Fibroblast of lung (primary cell): Measurements from ENCODE around the gene EBF3. TPM values are rescaled to one million over a fixed set of nuclear protein-coding genes. Genes with fewer than 3 reads are reported as not detected.

ENCODE experiments used
- DNase-seq, 2 donors: peaks; one replicate each; pipeline versions ENCODE4 v3.0.0 to v3.0.0-alpha.2; 2010; ENCODE audit warnings: low read depth in 2 of 2
- H2AFZ ChIP-seq: 2 replicates; pipeline ENCODE4 v1.5.1; 2012; ENCODE audit warnings: low read length, control low read depth, inconsistent platforms
- H3K27ac ChIP-seq: 2 replicates; pipeline ENCODE4 v1.5.1; 2011; ENCODE audit warnings: low read length, control low read depth; ENCODE audit not compliant: insufficient read depth
- H3K27me3 ChIP-seq: 2 replicates; pipeline ENCODE4 v1.5.1; 2011; ENCODE audit warnings: mild to moderate bottlenecking, low read length; ENCODE audit not compliant: control insufficient read depth, insufficient read depth
- H3K36me3 ChIP-seq: 2 replicates; pipeline ENCODE4 v1.5.1; 2011; ENCODE audit warnings: low read length; ENCODE audit not compliant: control insufficient read depth, insufficient read depth
- H3K4me1 ChIP-seq: 2 replicates; pipeline ENCODE4 v1.5.1; 2011; ENCODE audit warnings: low read length; ENCODE audit not compliant: control insufficient read depth, insufficient read depth; ENCODE audit errors: extremely low read depth
- H3K4me2 ChIP-seq: 2 replicates; pipeline ENCODE4 v1.5.1; 2011; ENCODE audit warnings: low read length, control low read depth; ENCODE audit not compliant: insufficient read depth; ENCODE audit errors: extremely low read depth
- H3K4me3 ChIP-seq, 4 experiments: fragments of 200-600 bp in 1 of 4; sonication (generic) in 1 of 4; replicated peaks in 1 of 4; 2 replicates each; pipeline ENCODE4 v1.5.1; 2011 to 2016; ENCODE audit warnings: low read length in 4 of 4, low read depth in 3 of 4, mild to moderate bottlenecking in 3 of 4, control low read depth in 2 of 4, inconsistent platforms in 1 of 4, mixed read lengths in 1 of 4; ENCODE audit not compliant: insufficient read depth in 1 of 4; ENCODE audit errors: control extremely low read depth in 1 of 4
- H3K79me2 ChIP-seq: 2 replicates; pipeline ENCODE4 v1.5.1; 2012; ENCODE audit warnings: mild to moderate bottlenecking, low read length, inconsistent platforms; ENCODE audit not compliant: control insufficient read depth, insufficient read depth
- H3K9ac ChIP-seq: 2 replicates; pipeline ENCODE4 v1.5.1; 2011; ENCODE audit warnings: mild to moderate bottlenecking, low read length, control low read depth; ENCODE audit not compliant: insufficient read depth
- H3K9me3 ChIP-seq: 2 replicates; pipeline ENCODE4 v1.5.1; 2012; ENCODE audit warnings: low read depth, low read length; ENCODE audit not compliant: control insufficient read depth, insufficient read depth
- H4K20me1 ChIP-seq: 2 replicates; pipeline ENCODE4 v1.5.1; 2011; ENCODE audit warnings: low read length; ENCODE audit not compliant: control insufficient read depth, insufficient read depth; ENCODE audit errors: extremely low read depth
- EZH2 ChIP-seq: IDR thresholded peaks from 2 replicates; pipeline ENCODE4 v1.5.1; 2012; ENCODE audit warnings: low read length, control low read depth, mild to moderate bottlenecking; ENCODE audit errors: missing control alignments
- polyA plus RNA-seq, 2 donors: library from polyadenylated mRNA; depleted of rRNA in 1 of 2; stranded (reverse) in 1 of 2; unstranded in 1 of 2; fragments of >200 nt; gene quantifications; 2 replicates each; pipeline ENCODE4 v1.2.1, GENCODE V29; 2011 to 2012; ENCODE audit warnings: missing spikeins in 1 of 2
- total RNA-seq: library from RNA; depleted of rRNA; stranded (reverse); fragments of >200 nt; gene quantifications from 2 replicates; pipeline ENCODE4 v1.2.1, GENCODE V29; 2014
- TF ChIP-seq, protein P1 (sequence below), 2 donors: IDR thresholded peaks in 1 of 2; conservative IDR thresholded peaks in 1 of 2; 1 replicate in 1 of 2; 2 replicates in 1 of 2; pipeline ENCODE4 v1.5.1; 2011 to 2012; ENCODE audit warnings: low read length in 2 of 2, control low read depth in 1 of 2, inconsistent platforms in 1 of 2, low read depth in 1 of 2, mild to moderate bottlenecking in 1 of 2

EBF3 gene
- total and polyA plus RNA-seq, 2 donors (not counting 1 experiment from before 2014, with no cell fraction given): 0.12 to 0.17 TPM

DNA sequence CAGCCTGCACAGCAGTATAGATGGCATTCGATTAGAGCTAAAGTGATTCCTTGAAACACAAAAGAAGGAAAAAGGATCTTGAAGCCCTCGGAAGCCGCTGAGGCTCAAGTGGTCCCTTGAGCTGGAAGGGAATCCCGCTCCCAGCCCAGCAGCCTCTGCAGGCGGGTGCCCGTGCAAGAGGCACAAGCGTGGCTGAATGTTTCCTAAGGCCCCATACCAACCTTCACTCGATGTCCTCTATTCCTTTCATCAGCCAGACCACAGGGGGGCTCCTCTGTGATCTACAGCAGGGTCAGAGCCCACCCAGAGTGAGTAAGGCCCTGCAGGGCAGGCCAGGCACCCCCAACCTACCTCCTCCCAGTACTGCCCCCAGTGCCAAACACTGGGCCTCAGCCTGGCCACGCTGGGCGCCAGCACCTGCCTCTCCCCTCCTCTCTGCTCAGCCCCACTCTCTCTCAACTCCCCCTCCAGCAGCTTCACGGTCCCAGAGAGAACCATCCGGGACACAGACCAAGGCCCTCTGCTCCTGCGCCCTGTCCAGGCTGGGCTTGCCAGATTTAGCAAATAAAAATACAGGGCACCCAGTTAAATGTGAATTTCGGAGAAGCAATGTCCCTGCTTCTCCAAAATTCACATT lies 30.5 kb downstream of the EBF3 start:
- Histone ChIP-seq H3K27ac (no peak overlapping the region), H3K4me2 (no peak overlapping the region), H3K79me2 (no peaks in the 10 kb centered on the region), H3K36me3 (no peaks in the 10 kb centered on the region), H3K9ac (no peak overlapping the region), H3K27me3 (no peaks in the 10 kb centered on the region), H3K9me3 (no peaks in the 10 kb centered on the region), H2AFZ (no peak overlapping the region), H4K20me1 (no peaks in the 10 kb centered on the region), H3K4me3 (no peak overlapping the region), H3K4me1 (no peaks in the 10 kb centered on the region)
- no peak for TF ChIP-seq EZH2
- TF ChIP-seq, protein P1, sequence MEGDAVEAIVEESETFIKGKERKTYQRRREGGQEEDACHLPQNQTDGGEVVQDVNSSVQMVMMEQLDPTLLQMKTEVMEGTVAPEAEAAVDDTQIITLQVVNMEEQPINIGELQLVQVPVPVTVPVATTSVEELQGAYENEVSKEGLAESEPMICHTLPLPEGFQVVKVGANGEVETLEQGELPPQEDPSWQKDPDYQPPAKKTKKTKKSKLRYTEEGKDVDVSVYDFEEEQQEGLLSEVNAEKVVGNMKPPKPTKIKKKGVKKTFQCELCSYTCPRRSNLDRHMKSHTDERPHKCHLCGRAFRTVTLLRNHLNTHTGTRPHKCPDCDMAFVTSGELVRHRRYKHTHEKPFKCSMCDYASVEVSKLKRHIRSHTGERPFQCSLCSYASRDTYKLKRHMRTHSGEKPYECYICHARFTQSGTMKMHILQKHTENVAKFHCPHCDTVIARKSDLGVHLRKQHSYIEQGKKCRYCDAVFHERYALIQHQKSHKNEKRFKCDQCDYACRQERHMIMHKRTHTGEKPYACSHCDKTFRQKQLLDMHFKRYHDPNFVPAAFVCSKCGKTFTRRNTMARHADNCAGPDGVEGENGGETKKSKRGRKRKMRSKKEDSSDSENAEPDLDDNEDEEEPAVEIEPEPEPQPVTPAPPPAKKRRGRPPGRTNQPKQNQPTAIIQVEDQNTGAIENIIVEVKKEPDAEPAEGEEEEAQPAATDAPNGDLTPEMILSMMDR (conservative IDR thresholded peaks at IDR 0.05 in 1 of 2, IDR thresholded peaks at IDR 0.05 in 1 of 2; ENCODE audit: low read depth in 1 of 2, low read length in 2 of 2): no peak
- DNase-seq: no peak

DNA sequence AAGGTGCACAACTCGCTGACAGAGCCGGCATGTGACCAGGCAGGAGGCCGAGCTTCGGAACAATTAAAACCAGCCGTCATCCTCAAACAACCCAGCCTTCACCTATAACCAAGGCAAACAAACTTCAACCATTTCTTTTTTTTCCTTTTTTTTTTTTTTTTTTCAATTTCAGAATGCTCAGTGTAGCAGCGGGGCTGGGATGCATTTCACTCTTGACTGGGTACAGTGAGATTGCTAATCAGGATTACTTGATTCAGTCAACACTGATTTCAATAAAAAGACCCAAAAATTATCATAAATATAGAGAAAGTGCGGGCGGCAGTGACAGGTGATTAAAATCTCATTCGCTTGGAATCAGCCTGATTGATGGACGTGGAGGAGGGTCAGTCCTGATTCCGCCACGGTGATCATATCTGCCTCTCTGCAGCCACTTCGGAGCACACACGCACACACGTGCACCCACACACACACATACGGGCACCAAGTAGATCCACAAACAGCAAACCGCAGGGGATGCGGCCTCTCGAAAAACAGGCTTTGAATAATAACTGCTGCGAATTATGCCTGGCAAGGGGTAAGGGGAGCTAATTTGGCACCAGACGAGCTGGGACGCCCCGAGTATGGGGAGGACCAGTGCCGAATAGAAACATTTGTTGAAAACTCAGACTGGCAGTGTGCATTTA lies 31.2 kb downstream of the EBF3 start:
- H3K27ac ChIP-seq: no peak overlapping the region
- no peak overlapping the region for H2AFZ ChIP-seq
- H4K20me1 ChIP-seq: no peaks in the 10 kb centered on the region
- no peak overlapping the region for H3K9ac ChIP-seq
- no peaks in the 10 kb centered on the region for H3K9me3 ChIP-seq
- DNase-seq: no peak
- H3K27me3 ChIP-seq: no peaks in the 10 kb centered on the region
- H3K4me1 ChIP-seq: no peaks in the 10 kb centered on the region
- TF ChIP-seq, protein P1 (conservative IDR thresholded peaks at IDR 0.05 in 1 of 2, IDR thresholded peaks at IDR 0.05 in 1 of 2; ENCODE audit: low read depth in 1 of 2, low read length in 2 of 2): no peak
- TF ChIP-seq EZH2: no peak
- no peaks in the 10 kb centered on the region for H3K79me2 ChIP-seq
- H3K4me2 ChIP-seq: no peak overlapping the region
- no peaks in the 10 kb centered on the region for H3K36me3 ChIP-seq
- no peak overlapping the region for H3K4me3 ChIP-seq

DNA sequence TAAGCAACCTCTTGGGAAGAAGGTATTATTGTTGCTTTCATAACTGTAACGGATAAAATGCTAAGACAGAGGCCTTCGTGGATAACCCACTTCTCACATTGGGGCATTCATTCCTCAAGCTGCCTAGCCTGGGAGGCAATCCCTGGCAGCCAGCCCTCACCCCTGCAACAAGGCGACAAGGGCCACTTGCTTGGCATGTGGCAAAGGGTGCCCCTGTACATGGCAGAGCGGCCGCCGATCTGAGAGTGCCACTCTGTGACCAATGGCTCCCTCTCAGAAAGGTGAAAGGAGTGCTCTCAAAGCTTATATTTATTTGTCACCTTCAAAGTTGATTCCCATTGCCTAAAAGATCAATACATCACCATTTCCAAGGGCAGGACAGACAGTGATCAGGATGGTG lies 31.9 kb downstream of the EBF3 start:
- H3K79me2 ChIP-seq: no peaks in the 10 kb centered on the region

More for the DNA sequence above, 31.9 kb downstream of the EBF3 start:
- Histone ChIP-seq H3K4me3 (no peak overlapping the region), H3K4me2 (no peak overlapping the region), H3K4me1 (no peaks in the 10 kb centered on the region), H3K27ac (no peak overlapping the region), H4K20me1 (no peaks in the 10 kb centered on the region), H3K9ac (no peak overlapping the region), H2AFZ (no peak overlapping the region), H3K9me3 (no peaks in the 10 kb centered on the region), H3K27me3 (no peaks in the 10 kb centered on the region), H3K36me3 (no peaks in the 10 kb centered on the region)
- TF ChIP-seq, protein P1 (conservative IDR thresholded peaks at IDR 0.05 in 1 of 2, IDR thresholded peaks at IDR 0.05 in 1 of 2; ENCODE audit: low read depth in 1 of 2, low read length in 2 of 2): no peak
- no peak for DNase-seq
